HEK293 (cell line): ENCODE data around the gene TPP1.

Experiments
- CTCF ChIA-PET: fragments of 350-600 bp; formaldehyde crosslinking; extraction: SDS; loops from one replicate; lab custom pipeline; 2021; ENCODE audit warnings: antibody characterized with exemption; lab: Yijun Ruan, JAX
- POLR2A ChIA-PET: fragments of 300-600 bp; formaldehyde crosslinking; extraction: SDS; loops from one replicate; lab custom pipeline; 2020; ENCODE audit warnings: antibody characterized with exemption, inconsistent platforms; lab: Yijun Ruan, JAX
- H3K27ac ChIP-seq: fragments of 200-500 bp; sonication (Bioruptor generic); 2 replicates; pipeline ENCODE4 v1.5.1; 2014; ENCODE audit warnings: low read depth, low read length, control low read depth, inconsistent platforms; ENCODE audit errors: extremely low read depth
- H3K36me3 ChIP-seq, 2 experiments: fragments of 200-500 bp in 1 of 2; sonication (Bioruptor generic) in 1 of 2; 1 replicate in 1 of 2; 2 replicates in 1 of 2; pipeline ENCODE4 v1.5.1; 2014 to 2017; ENCODE audit warnings: inconsistent platforms in 2 of 2, low read length in 2 of 2; ENCODE audit not compliant: control insufficient read depth in 2 of 2, insufficient read depth in 1 of 2
- H3K4me1 ChIP-seq: fragments of 200-500 bp; sonication (Bioruptor generic); 2 replicates; pipeline ENCODE4 v1.5.1; 2014; ENCODE audit warnings: mild to moderate bottlenecking, low read length, inconsistent platforms; ENCODE audit not compliant: control insufficient read depth, insufficient read depth
- H3K4me3 ChIP-seq: 2 replicates; pipeline ENCODE4 v1.5.1; 2011; ENCODE audit warnings: low read depth, mild to moderate bottlenecking, control low read depth, low read length, moderate library complexity
- H3K9me3 ChIP-seq: fragments of 200-500 bp; sonication (Bioruptor generic); 2 replicates; pipeline ENCODE4 v1.5.1; 2014; ENCODE audit warnings: low read depth, low read length, inconsistent platforms; ENCODE audit not compliant: control insufficient read depth, insufficient read depth
- CTCF ChIP-seq: fragments of 450-650 bp; formaldehyde crosslinking; IDR thresholded peaks from 2 replicates; pipeline ENCODE4 v1.5.1; 2016; ENCODE audit warnings: missing biosample characterization, missing genetic modification characterization
- PRDM4 ChIP-seq: fragments of 450-650 bp; formaldehyde crosslinking; IDR thresholded peaks from 2 replicates; pipeline ENCODE4 v1.5.1; 2017; ENCODE audit warnings: missing biosample characterization, missing genetic modification characterization
- SCRT1 ChIP-seq: fragments of 450-650 bp; formaldehyde crosslinking; IDR thresholded peaks from 2 replicates; pipeline ENCODE4 v1.5.1; 2016; ENCODE audit warnings: missing biosample characterization, missing genetic modification characterization, borderline replicate concordance
- ZBTB1 ChIP-seq: fragments of 450-650 bp; formaldehyde crosslinking; IDR thresholded peaks from 2 replicates; pipeline ENCODE4 v1.5.1; 2016; ENCODE audit warnings: missing biosample characterization, missing genetic modification characterization
- ZNF112 ChIP-seq: fragments of 450-650 bp; formaldehyde crosslinking; IDR thresholded peaks from 2 replicates; pipeline ENCODE4 v1.5.0; 2017; ENCODE audit warnings: missing biosample characterization, missing genetic modification characterization
- ZNF132 ChIP-seq: fragments of 450-650 bp; formaldehyde crosslinking; IDR thresholded peaks from 2 replicates; pipeline ENCODE4 v1.5.1; 2017; ENCODE audit warnings: missing biosample characterization, missing genetic modification characterization, borderline replicate concordance
- ZNF133 ChIP-seq: fragments of 450-650 bp; formaldehyde crosslinking; IDR thresholded peaks from 2 replicates; pipeline ENCODE4 v1.5.1; 2016; ENCODE audit warnings: missing biosample characterization, missing genetic modification characterization
- ZNF2 ChIP-seq: fragments of 450-650 bp; formaldehyde crosslinking; IDR thresholded peaks from 2 replicates; pipeline ENCODE4 v1.5.1; 2016; ENCODE audit warnings: missing biosample characterization, missing genetic modification characterization
- ZNF398 ChIP-seq: fragments of 450-650 bp; formaldehyde crosslinking; IDR thresholded peaks from 2 replicates; pipeline ENCODE4 v1.5.1; 2017; ENCODE audit warnings: missing biosample characterization, missing genetic modification characterization
- ZNF558 ChIP-seq: fragments of 450-650 bp; formaldehyde crosslinking; IDR thresholded peaks from 2 replicates; pipeline ENCODE4 v1.5.1; 2016; ENCODE audit warnings: missing biosample characterization, missing genetic modification characterization
- ZNF571 ChIP-seq: fragments of 450-650 bp; formaldehyde crosslinking; IDR thresholded peaks from 2 replicates; pipeline ENCODE4 v1.5.0; 2017; ENCODE audit warnings: missing biosample characterization, missing genetic modification characterization
- TF ChIP-seq, protein P1 (sequence below): fragments of 450-650 bp; formaldehyde crosslinking; conservative IDR thresholded peaks from 2 replicates; pipeline ENCODE4 v1.5.1; 2016; ENCODE audit warnings: low read depth, missing biosample characterization, missing genetic modification characterization
- TF ChIP-seq, protein P2 (sequence below): fragments of 450-650 bp; formaldehyde crosslinking; IDR thresholded peaks from 2 replicates; pipeline ENCODE4 v1.5.1; 2016; ENCODE audit warnings: missing biosample characterization, missing genetic modification characterization
- TF ChIP-seq, protein P3 (sequence below): fragments of 450-650 bp; formaldehyde crosslinking; IDR thresholded peaks from 2 replicates; pipeline ENCODE4 v1.5.1; 2016; ENCODE audit warnings: missing biosample characterization, missing genetic modification characterization

Gene TPP1

DNA sequence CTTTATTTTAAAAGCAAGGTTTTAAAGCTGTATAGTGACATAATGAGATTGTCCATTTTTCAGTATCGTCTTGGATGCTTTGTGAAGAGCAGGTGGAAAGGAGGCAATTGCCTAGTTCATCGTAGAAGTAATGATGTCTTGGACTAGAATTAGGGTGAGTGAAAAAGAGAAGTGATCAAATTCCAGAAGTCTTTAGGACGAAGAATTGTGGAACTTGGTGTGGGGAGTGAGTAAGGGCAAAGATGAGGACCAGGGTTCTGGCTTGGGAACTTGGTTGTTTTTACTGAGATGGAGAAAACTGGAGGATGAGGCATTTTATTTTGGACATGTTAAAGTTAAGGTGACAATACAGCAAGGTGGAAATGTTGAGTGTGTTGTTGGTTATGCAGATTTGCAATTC, 14.4 kb downstream of the TPP1 start:
- Histone ChIP-seq H3K27ac (no peak overlapping the region; the same call in 1 of the 2 replicates), H3K36me3 (peaks cover 0 to 55% of the 10 kb centered on the region in 2 experiments; a peak in 1 of 3 replicates), H3K4me1 (no peaks in the 10 kb centered on the region)
- TF ChIP-seq, protein P1, sequence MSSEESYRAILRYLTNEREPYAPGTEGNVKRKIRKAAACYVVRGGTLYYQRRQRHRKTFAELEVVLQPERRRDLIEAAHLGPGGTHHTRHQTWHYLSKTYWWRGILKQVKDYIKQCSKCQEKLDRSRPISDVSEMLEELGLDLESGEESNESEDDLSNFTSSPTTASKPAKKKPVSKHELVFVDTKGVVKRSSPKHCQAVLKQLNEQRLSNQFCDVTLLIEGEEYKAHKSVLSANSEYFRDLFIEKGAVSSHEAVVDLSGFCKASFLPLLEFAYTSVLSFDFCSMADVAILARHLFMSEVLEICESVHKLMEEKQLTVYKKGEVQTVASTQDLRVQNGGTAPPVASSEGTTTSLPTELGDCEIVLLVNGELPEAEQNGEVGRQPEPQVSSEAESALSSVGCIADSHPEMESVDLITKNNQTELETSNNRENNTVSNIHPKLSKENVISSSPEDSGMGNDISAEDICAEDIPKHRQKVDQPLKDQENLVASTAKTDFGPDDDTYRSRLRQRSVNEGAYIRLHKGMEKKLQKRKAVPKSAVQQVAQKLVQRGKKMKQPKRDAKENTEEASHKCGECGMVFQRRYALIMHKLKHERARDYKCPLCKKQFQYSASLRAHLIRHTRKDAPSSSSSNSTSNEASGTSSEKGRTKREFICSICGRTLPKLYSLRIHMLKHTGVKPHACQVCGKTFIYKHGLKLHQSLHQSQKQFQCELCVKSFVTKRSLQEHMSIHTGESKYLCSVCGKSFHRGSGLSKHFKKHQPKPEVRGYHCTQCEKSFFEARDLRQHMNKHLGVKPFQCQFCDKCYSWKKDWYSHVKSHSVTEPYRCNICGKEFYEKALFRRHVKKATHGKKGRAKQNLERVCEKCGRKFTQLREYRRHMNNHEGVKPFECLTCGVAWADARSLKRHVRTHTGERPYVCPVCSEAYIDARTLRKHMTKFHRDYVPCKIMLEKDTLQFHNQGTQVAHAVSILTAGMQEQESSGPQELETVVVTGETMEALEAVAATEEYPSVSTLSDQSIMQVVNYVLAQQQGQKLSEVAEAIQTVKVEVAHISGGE (tag by site-specific recombination): no peak
- TF ChIP-seq CTCF (tag by site-specific recombination) (no peak), ZNF398 (tag by site-specific recombination) (no peak), ZNF133 (tag by site-specific recombination) (no peak), ZNF558 (tag by site-specific recombination) (no peak), SCRT1 (no peak), ZNF571 (tag by site-specific recombination) (no peak), PRDM4 (no peak), ZBTB1 (no peak), ZNF132 (tag by site-specific recombination) (no peak), ZNF112 (tag by site-specific recombination) (no peak), ZNF2 (tag by site-specific recombination) (no peak)
- TF ChIP-seq, protein P2, sequence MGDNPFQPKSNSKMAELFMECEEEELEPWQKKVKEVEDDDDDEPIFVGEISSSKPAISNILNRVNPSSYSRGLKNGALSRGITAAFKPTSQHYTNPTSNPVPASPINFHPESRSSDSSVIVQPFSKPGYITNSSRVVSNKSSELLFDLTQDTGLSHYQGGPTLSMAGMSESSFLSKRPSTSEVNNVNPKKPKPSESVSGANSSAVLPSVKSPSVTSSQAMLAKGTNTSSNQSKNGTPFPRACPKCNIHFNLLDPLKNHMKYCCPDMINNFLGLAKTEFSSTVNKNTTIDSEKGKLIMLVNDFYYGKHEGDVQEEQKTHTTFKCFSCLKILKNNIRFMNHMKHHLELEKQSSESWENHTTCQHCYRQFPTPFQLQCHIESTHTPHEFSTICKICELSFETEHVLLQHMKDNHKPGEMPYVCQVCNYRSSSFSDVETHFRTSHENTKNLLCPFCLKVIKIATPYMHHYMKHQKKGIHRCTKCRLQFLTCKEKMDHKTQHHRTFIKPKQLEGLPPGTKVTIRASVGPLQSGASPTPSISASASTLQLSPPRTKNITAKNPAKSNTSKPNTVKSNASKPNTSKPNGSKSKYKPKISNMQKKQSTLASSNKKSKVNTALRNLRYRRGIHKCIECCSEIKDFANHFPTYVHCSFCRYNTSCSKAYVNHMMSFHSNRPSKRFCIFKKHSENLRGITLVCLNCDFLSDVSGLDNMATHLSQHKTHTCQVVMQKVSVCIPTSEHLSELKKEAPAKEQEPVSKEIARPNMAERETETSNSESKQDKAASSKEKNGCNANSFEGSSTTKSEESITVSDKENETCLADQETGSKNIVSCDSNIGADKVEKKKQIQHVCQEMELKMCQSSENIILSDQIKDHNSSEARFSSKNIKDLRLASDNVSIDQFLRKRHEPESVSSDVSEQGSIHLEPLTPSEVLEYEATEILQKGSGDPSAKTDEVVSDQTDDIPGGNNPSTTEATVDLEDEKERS (tag by site-specific recombination): no peak
- TF ChIP-seq, protein P3, sequence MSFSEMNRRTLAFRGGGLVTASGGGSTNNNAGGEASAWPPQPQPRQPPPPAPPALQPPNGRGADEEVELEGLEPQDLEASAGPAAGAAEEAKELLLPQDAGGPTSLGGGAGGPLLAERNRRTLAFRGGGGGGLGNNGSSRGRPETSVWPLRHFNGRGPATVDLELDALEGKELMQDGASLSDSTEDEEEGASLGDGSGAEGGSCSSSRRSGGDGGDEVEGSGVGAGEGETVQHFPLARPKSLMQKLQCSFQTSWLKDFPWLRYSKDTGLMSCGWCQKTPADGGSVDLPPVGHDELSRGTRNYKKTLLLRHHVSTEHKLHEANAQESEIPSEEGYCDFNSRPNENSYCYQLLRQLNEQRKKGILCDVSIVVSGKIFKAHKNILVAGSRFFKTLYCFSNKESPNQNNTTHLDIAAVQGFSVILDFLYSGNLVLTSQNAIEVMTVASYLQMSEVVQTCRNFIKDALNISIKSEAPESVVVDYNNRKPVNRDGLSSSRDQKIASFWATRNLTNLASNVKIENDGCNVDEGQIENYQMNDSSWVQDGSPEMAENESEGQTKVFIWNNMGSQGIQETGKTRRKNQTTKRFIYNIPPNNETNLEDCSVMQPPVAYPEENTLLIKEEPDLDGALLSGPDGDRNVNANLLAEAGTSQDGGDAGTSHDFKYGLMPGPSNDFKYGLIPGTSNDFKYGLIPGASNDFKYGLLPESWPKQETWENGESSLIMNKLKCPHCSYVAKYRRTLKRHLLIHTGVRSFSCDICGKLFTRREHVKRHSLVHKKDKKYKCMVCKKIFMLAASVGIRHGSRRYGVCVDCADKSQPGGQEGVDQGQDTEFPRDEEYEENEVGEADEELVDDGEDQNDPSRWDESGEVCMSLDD (tag by site-specific recombination): no peak
- TF ChIP-seq, all 188 proteins: peak for 0
- ChIA-PET POLR2A (interaction anchor here (1.0 to 3.2 kb wide), 6 partner anchors 8 to 124 kb away, joined by 3 to 20 read pairs (median 8); partner anchors contain the start of genes ARFIP2, MRPL17, TAF10 and TIMM10B), CTCF (interaction anchor here (1.0 to 2.1 kb wide), 6 partner anchors 8 to 226 kb away, joined by 3 to 16 read pairs (median 5); partner anchors contain the start of genes MRPL17 and TPP1)
- Histone ChIP-seq H3K4me3 (peak overlapping the region; percentile 92), H3K9me3 (no peaks in the 10 kb centered on the region)
